Omental fat pad (tissue), 4 donors: ENCODE results near the gene DCUN1D2. TPM values are rescaled to one million over a fixed set of nuclear protein-coding genes. Genes with fewer than 3 reads are reported as not detected.

Experiments
- ATAC-seq: fragments of 150-250 bp; one replicate; pipeline ENCODE4 v1.9.1; 2016; ENCODE audit warnings: mild to moderate bottlenecking, moderate library complexity; ENCODE audit not compliant: low FRiP score
- DNase-seq: peaks from one replicate; pipeline ENCODE4 v3.0.0-alpha.2; 2019; ENCODE audit warnings: low spot score
- total RNA-seq, 4 donors: library from RNA; depleted of rRNA; stranded (reverse); fragments of >200 nt; gene quantifications; one replicate each; pipeline ENCODE4 v1.1.0, GENCODE V29; 2016
- TF ChIP-seq, protein P1 (sequence below), 3 donors: fragments of 450-650 bp; IDR thresholded peaks; one replicate each; pipeline ENCODE4 v1.5.1; 2016 to 2017; ENCODE audit warnings: antibody characterized with exemption in 3 of 3, mild to moderate bottlenecking in 3 of 3, moderate library complexity in 2 of 3

Gene DCUN1D2
- total RNA-seq, 4 donors from 2014 or later = 10.9 to 28.4 (median 14.5) TPM

DNA sequence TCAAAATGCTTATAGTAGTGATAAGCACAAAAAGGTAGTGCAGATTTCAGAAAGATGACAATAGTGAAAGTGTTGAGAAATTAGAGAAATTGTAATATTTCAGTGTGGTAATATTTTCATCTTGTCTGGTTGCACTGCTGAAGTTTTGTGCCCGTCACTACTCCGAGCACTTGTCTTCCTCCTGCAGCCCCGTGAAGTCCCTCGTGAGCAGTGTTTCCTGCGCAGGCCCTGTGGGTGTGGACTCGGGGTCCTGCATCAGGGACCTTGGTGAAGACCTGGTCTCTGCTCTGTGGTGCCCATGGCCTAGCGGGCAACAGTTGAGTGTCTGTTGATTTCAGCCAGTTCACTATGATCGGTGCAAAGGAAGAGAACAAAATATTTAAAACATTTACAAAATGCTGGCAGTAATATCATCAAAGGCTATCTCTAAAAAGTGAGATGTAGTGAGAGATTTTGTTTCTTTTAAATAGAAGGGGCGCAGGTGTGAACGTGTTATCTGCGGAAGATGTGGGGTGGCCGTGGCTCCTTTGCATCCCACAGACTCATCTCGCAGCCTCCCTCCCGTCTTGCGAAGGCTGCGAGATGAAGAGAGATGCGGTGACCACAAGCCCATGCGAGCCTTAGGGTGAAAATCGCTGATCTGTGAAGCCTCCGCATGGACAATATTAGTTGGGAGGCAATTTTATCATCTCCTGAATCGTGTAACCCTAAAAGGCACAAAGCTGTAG is 27.7 kb upstream of the DCUN1D2 start:
- ATAC-seq = no peak
- TF ChIP-seq, protein P1, sequence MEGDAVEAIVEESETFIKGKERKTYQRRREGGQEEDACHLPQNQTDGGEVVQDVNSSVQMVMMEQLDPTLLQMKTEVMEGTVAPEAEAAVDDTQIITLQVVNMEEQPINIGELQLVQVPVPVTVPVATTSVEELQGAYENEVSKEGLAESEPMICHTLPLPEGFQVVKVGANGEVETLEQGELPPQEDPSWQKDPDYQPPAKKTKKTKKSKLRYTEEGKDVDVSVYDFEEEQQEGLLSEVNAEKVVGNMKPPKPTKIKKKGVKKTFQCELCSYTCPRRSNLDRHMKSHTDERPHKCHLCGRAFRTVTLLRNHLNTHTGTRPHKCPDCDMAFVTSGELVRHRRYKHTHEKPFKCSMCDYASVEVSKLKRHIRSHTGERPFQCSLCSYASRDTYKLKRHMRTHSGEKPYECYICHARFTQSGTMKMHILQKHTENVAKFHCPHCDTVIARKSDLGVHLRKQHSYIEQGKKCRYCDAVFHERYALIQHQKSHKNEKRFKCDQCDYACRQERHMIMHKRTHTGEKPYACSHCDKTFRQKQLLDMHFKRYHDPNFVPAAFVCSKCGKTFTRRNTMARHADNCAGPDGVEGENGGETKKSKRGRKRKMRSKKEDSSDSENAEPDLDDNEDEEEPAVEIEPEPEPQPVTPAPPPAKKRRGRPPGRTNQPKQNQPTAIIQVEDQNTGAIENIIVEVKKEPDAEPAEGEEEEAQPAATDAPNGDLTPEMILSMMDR (IDR thresholded peaks at IDR 0.05) = no peak
- DNase-seq = no peak

DNA sequence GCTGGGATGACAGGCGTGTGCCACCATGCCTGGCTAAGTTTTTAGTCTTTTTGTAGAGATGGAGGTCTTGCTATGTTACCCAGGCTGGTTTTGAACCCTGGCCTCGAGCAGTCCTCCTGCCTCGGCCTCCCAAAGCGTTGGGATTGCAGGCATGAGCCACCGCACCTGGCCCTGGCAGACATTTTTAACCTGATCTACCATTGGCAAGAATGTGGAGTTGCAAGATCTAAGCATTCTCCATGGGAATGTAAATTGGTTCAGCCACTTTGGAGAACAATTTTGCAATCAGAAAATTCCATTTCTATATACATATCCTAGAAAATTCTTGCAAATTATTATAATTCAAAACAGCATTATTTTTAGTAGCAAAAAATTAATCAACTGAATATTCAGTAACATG is 24.3 kb upstream of the DCUN1D2 start:
- ATAC-seq (no peak), DNase-seq (no peak)
- TF ChIP-seq, protein P1 (IDR thresholded peaks at IDR 0.05) = no peak

DNA sequence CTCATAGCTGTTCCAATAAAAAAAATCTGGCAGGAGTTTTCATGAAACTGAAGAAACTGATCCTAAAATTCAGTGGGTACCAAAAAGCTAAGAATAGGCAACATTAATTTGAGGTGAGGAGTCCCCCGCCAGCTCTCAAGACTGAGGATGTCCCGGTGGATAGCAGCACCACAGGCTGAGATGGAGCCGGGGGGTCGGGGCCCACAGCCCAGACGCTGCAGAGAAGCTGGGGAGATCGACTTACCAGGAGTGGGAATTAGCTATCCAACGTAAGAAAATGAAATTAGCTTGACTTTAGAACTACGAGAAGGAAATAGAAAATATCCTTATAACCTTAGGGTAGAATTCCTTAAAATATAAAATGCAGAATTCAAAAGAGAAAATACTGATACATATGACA is 23.2 kb upstream of the DCUN1D2 start:
- DNase-seq = no peak
- TF ChIP-seq, protein P1 (IDR thresholded peaks at IDR 0.05) = no peak
- ATAC-seq = no peak

DNA sequence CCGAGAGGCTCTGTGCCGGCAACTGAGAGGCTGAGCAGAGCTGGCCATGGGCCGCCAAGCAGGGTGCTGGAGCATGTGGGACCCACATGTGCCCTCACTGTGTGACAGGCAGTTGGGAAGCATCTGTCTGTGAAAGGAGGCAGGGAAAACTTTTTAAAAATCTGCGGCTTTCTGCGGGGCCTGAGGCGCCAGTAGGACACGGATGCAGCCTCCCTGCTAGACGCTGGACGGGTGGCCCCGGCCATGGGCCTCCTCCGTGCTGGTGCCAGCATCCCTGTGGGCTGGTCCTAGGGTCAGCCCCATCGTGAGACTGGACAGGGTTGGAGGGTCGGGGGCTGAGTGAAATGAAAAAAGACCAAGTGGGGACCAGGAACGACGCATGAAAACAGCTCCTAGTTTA is 20.9 kb upstream of the DCUN1D2 start:
- ATAC-seq = no peak
- no peak for DNase-seq
- TF ChIP-seq, protein P1 (IDR thresholded peaks at IDR 0.05) = no peak

DNA sequence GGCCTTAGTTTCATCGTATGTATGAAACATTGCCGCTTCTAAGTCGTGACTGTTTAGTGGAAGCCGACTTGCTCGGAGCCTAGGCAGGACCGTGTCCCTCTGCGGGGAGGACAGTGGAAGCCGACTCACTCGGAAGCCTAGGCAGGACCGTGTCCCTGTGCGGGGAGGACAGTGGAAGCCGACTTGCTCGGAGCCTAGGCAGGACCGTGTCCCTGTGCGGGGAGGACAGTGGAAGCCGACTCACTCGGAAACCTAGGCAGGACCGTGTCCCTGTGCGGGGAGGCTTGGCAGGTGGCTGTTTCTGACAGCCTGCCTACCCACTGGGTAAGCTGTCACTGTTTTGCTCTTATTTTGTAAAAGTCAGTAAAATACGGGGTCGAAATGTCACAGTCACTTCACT is 20.4 kb upstream of the DCUN1D2 start:
- ATAC-seq (no peak), DNase-seq (no peak)
- TF ChIP-seq, protein P1 (IDR thresholded peaks at IDR 0.05) = no peak

DNA sequence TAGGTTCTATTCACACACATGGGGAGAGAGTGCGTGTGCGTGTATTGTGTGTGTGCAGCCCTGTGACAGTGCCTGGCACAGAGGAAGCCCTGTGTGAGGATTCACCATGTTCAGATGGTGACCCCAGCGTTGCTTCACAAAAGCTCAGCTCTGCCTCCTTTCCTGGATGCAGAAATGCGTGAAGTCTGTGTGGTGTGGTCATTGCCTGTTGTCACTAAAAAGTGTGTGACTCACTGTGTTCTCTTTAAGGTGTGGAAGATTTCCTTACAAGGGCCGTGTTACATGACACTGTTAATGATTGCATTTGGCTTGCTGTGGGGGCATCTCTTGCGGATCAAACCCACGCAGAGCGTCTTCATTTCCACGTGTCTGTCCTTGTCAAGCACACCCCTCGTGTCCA is 19.5 kb upstream of the DCUN1D2 start:
- ATAC-seq = no peak
- TF ChIP-seq, protein P1 (IDR thresholded peaks at IDR 0.05) = no peak
- no peak for DNase-seq

DNA sequence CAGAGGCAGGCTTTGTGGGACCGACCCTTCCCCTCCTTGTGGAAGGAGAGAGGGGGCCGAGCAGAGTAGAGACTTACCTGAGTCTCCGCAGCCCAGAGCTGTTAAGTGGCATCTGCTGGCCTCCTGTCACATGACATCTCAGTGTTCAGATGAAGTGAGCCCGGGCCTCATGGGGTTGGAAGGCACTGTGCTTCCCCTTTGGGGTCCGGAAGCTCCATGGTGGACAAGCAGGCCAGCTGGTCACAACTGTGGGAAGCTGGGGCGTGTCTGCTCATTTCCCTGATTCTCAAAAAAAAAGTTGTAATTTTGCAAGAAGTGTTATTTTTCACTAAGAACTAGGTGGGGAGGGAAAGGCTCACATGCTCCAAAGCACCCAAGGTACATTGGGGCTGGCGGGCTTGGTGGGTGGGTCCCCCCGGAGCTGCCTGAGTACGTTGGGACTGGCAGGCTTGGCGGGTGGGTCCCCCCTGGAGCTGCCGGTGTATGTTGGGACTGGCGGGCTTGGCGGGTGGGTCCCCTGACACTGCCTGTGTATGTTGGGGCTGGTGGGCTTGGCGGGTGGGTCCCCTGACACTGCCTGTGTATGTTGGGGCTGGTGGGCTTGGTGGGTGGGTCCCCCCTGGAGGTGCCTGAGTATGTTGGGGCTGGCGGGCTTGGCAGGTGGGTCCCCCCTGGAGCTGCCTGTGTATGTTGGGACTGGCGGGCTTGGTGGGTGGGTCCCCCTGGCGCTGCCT is 18.2 kb upstream of the DCUN1D2 start:
- no peak for DNase-seq
- no peak for ATAC-seq
- TF ChIP-seq, protein P1 (IDR thresholded peaks at IDR 0.05) = no peak
